Posterior cingulate gyrus (tissue), 11 donors: ENCODE data around the gene TTC4.

Experiments
- DNase-seq, 10 donors: peaks; one replicate each; pipeline versions ENCODE4 v3.0.0 to v3.0.0-alpha.2; 2020 to 2021; ENCODE audit warnings: mixed read lengths in 3 of 10
- intact Hi-C: fragments of 100-400 bp; cut with DNase I; formaldehyde crosslinking; loops from one replicate; pipeline ENCODE4 v1.15.1; 2023

Gene TTC4

GRCh38 chr1:54715493-54716298, at the start of gene TTC4:
TTC4 (plus strand) TSS chr1:54715861; CDS start chr1:54715909, 48 bp downstream.
- peak; percentile 76 to 98 (median 86) for DNase-seq
- intact Hi-C loops = loop anchor here (2.0 kb wide), 1 partner anchor 49 kb away; the partner anchor contains the start of gene PARS2

- intact Hi-C loops = no loop called here
- DNase-seq = no peak
Observed at GRCh38 chr1:54666333-54666732, 49.3 kb upstream of the TTC4 start.

GRCh38 chr1:54667797-54668196, 47.9 kb upstream of the TTC4 start:
- DNase-seq = no peak
- intact Hi-C loops = no loop called here

- intact Hi-C loops = no loop called here
- DNase-seq = no peak
Observed at GRCh38 chr1:54668567-54668966, 47.1 kb upstream of the TTC4 start.

GRCh38 chr1:54671985-54672608, 43.6 kb upstream of the TTC4 start:
- intact Hi-C loops = loop anchor here (2.0 kb wide), 1 partner anchor 139 kb away; no protein-coding TSS in a partner anchor

GRCh38 chr1:54678776-54679643, 36.7 kb upstream of the TTC4 start:
- intact Hi-C loops = no loop called here

More at GRCh38 chr1:54671985-54672608, 43.6 kb upstream of the TTC4 start:
- peak in 5 of 10 donors; percentile 20 to 74 (median 25) for DNase-seq

GRCh38 chr1:54679706-54680105, 36.0 kb upstream of the TTC4 start:
- intact Hi-C loops = no loop called here
- no peak for DNase-seq

More at GRCh38 chr1:54678776-54679643, 36.7 kb upstream of the TTC4 start:
- no peak for DNase-seq

GRCh38 chr1:54680387-54680786, 35.3 kb upstream of the TTC4 start:
- intact Hi-C loops = no loop called here
- no peak for DNase-seq

GRCh38 chr1:54681358-54681757, 34.3 kb upstream of the TTC4 start:
- DNase-seq = no peak
- intact Hi-C loops = no loop called here

- DNase-seq = peak in 1 of 10 donors; percentile 74
- intact Hi-C loops = no loop called here
Observed at GRCh38 chr1:54683453-54683852, 32.2 kb upstream of the TTC4 start.

GRCh38 chr1:54685335-54685905, 30.2 kb upstream of the TTC4 start:
- intact Hi-C loops = no loop called here
- peak in 1 of 10 donors; percentile 62 for DNase-seq

- intact Hi-C loops = no loop called here
- peak in 1 of 10 donors; percentile 69 for DNase-seq
Observed at GRCh38 chr1:54686155-54686554, 29.5 kb upstream of the TTC4 start.

- intact Hi-C loops = no loop called here
- DNase-seq = no peak
Observed at GRCh38 chr1:54694771-54695170, 20.9 kb upstream of the TTC4 start.

GRCh38 chr1:54695221-54695620, 20.4 kb upstream of the TTC4 start:
- intact Hi-C loops = no loop called here
- DNase-seq = no peak

- DNase-seq = no peak
- intact Hi-C loops = no loop called here
Observed at GRCh38 chr1:54695764-54696163, 19.9 kb upstream of the TTC4 start.

- intact Hi-C loops = no loop called here
- DNase-seq = no peak
Observed at GRCh38 chr1:54696262-54696661, 19.4 kb upstream of the TTC4 start.

- intact Hi-C loops = no loop called here
- DNase-seq = no peak
Observed at GRCh38 chr1:54697896-54698295, 17.8 kb upstream of the TTC4 start.

GRCh38 chr1:54698346-54698745, 17.3 kb upstream of the TTC4 start:
- intact Hi-C loops = no loop called here
- DNase-seq = no peak

GRCh38 chr1:54699936-54700525, 15.6 kb upstream of the TTC4 start:
- intact Hi-C loops = no loop called here
- DNase-seq = no peak

GRCh38 chr1:54701066-54701465, 14.6 kb upstream of the TTC4 start:
- DNase-seq = no peak
- intact Hi-C loops = no loop called here
